Thoracic aorta (tissue), 2 donors: Measurements from ENCODE around the gene SH3RF1. TPM values are rescaled to one million over a fixed set of nuclear protein-coding genes. Genes with fewer than 3 reads are reported as not detected.
A peak's percentile ranks its signal among the peaks of the same experiment; 100 is the strongest.

ENCODE experiments used
- ATAC-seq: fragments of 150-250 bp; one replicate; pipeline ENCODE4 v1.8.0; 2017; ENCODE audit warnings: low read depth; ENCODE audit not compliant: insufficient number of reproducible peaks, low FRiP score
- DNase-seq: peaks from one replicate; pipeline ENCODE4 v3.0.0-alpha.2; 2020; ENCODE audit warnings: low spot score
- H3K27ac ChIP-seq, 2 donors: fragments of 200-600 bp; sonication (generic); 1 replicate in 1 of 2; 2 replicates in 1 of 2; pipeline ENCODE4 v1.5.1; 2016; ENCODE audit warnings: mild to moderate bottlenecking in 2 of 2, moderate library complexity in 2 of 2
- H3K27me3 ChIP-seq: fragments of 200-600 bp; sonication (generic); replicated peaks from 2 replicates; pipeline ENCODE4 v1.6.0; 2016; ENCODE audit warnings: mild to moderate bottlenecking; ENCODE audit not compliant: insufficient read depth
- H3K36me3 ChIP-seq: fragments of 200-600 bp; sonication (generic); one replicate; pipeline ENCODE4 v1.5.1; 2016
- H3K4me1 ChIP-seq, 2 donors: fragments of 200-600 bp; sonication (generic); 1 replicate in 1 of 2; 2 replicates in 1 of 2; pipeline versions ENCODE4 v1.5.1 to v1.6.0; 2016; ENCODE audit warnings: low read depth in 2 of 2, mild to moderate bottlenecking in 1 of 2; ENCODE audit not compliant: control insufficient read depth in 1 of 2
- H3K4me3 ChIP-seq: fragments of 200-600 bp; sonication (generic); 2 replicates; pipeline ENCODE4 v1.5.1; 2016; ENCODE audit warnings: mild to moderate bottlenecking
- H3K9me3 ChIP-seq: fragments of 200-600 bp; sonication (generic); 2 replicates; pipeline ENCODE4 v1.5.1; 2016
- CTCF ChIP-seq: fragments of 200-600 bp; sonication (generic); IDR thresholded peaks from one replicate; pipeline ENCODE4 v1.5.1; 2019; ENCODE audit warnings: antibody characterized with exemption
- total RNA-seq, 2 donors: library from RNA; depleted of rRNA; stranded (reverse); fragments of >200 nt; gene quantifications; one replicate each; pipeline versions ENCODE4 v1.1.0 to v1.2.3, GENCODE V29; 2016

SH3RF1 gene
- total RNA-seq, 2 donors from 2014 or later: 21.9 to 24.6 TPM

- ATAC-seq: no peak
- peak overlapping the region in 1 of 2 donors; percentile 48 for H3K27ac ChIP-seq
Observed at GRCh38 chr4:169103966-169104412, 166.8 kb downstream of the SH3RF1 start.

GRCh38 chr4:169102026-169102425, 168.7 kb downstream of the SH3RF1 start:
- no peak for DNase-seq
- TF ChIP-seq CTCF: no peak
- no peaks in the 10 kb centered on the region for H3K9me3 ChIP-seq
- peak overlapping the region in 1 of 2 donors; percentile 19 for H3K27ac ChIP-seq
- no peaks in the 10 kb centered on the region for H3K27me3 ChIP-seq
- peaks cover 12% of the 10 kb centered on the region for H3K36me3 ChIP-seq
- no peak overlapping the region for H3K4me3 ChIP-seq
- no peak for ATAC-seq
- H3K4me1 ChIP-seq: peaks cover 26 to 48% of the 10 kb centered on the region in 2 donors

More at GRCh38 chr4:169103966-169104412, 166.8 kb downstream of the SH3RF1 start:
- Histone ChIP-seq H3K9me3 (no peaks in the 10 kb centered on the region), H3K4me3 (no peak overlapping the region), H3K4me1 (peaks cover 20 to 37% of the 10 kb centered on the region in 2 donors), H3K36me3 (peaks cover 12% of the 10 kb centered on the region), H3K27me3 (no peaks in the 10 kb centered on the region)
- DNase-seq: no peak
- TF ChIP-seq CTCF: no peak

- no peak for TF ChIP-seq CTCF
- no peak for ATAC-seq
- H3K36me3 ChIP-seq: peaks cover 5% of the 10 kb centered on the region
- H3K27me3 ChIP-seq: no peaks in the 10 kb centered on the region
- H3K4me3 ChIP-seq: no peak overlapping the region
- peak overlapping the region; percentile 20 to 78 for H3K27ac ChIP-seq
- H3K9me3 ChIP-seq: no peaks in the 10 kb centered on the region
- DNase-seq: no peak
- H3K4me1 ChIP-seq: peaks cover 26 to 48% of the 10 kb centered on the region in 2 donors
Observed at GRCh38 chr4:169100670-169101101, 170.1 kb downstream of the SH3RF1 start.

GRCh38 chr4:169099771-169100180, 171.0 kb downstream of the SH3RF1 start:
- Histone ChIP-seq H3K27ac (peak overlapping the region; percentile 20 to 78), H3K4me1 (peaks cover 26 to 48% of the 10 kb centered on the region in 2 donors), H3K4me3 (no peak overlapping the region), H3K27me3 (no peaks in the 10 kb centered on the region), H3K9me3 (no peaks in the 10 kb centered on the region), H3K36me3 (no peaks in the 10 kb centered on the region)
- ATAC-seq (peak; percentile 41), DNase-seq (no peak)
- TF ChIP-seq CTCF: no peak

- no peak overlapping the region for H3K4me3 ChIP-seq
- peak overlapping the region; percentile 9 to 78 for H3K27ac ChIP-seq
- H3K36me3 ChIP-seq: no peaks in the 10 kb centered on the region
- ATAC-seq: no peak
- no peaks in the 10 kb centered on the region for H3K9me3 ChIP-seq
- no peaks in the 10 kb centered on the region for H3K27me3 ChIP-seq
- peaks cover 22 to 44% of the 10 kb centered on the region in 2 donors for H3K4me1 ChIP-seq
- no peak for TF ChIP-seq CTCF
- no peak for DNase-seq
Observed at GRCh38 chr4:169098969-169099690, 171.6 kb downstream of the SH3RF1 start.
